Measurements from ENCODE around the gene ZNF469.

The ZNF469 gene

DNA sequence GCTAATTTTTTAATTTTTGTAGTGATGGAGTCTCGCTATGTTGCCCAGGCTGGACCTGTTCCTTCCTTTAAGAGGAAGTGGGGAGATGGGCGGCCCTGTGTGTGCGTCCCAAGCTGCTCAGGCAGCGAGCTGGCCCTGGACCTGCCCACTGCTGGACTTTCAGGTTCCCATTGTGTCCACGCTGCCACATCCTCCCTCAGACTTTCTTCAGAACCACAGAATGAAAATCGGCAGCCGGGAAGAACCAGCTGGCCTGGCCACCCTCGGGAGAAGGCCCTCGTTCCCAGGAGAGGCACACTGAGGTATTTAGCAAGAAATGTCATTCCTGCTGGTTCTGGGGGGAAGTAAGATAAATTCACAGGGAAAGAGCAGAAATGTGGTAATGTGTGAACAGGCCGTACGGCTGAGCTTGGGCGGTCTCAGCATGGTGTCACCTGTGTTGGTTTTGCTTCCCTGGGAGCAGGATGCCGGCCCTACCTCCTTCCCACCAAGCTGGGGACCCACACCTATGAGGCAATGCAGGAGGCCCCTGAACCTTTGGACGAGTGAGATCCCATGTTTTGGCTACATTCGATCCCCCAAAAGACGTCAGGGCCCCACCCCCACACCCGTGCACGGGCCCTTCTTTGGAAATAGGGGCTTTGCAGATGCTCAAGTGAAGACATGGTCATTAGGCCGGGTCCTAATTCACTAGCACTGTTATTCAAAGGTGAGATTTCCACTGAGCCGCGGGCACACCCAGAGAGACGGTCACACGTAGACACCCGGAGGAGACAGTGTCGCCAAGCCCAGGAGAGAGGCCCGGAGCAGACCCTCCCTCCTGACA lies 35.9 kb upstream of the ZNF469 start:
- Histone ChIP-seq H3K9ac (ENCODE audit: low read length) (no peak overlapping the region), H3K4me3 (ENCODE audit: low read length) (no peak overlapping the region), H3K27ac (ENCODE audit: low read length) (no peak overlapping the region), H3K4me1 (ENCODE audit: low read length) (no peaks in the 10 kb centered on the region), H3K36me3 (replicated peaks; ENCODE audit: low read depth, low read length) (no peaks in the 10 kb centered on the region), H3K79me2 (ENCODE audit: low read length) (no peaks in the 10 kb centered on the region), H3K4me2 (ENCODE audit: low read length) (no peak overlapping the region), H3K9me3 (ENCODE audit: insufficient read depth, low read length) (no peaks in the 10 kb centered on the region), H3K27me3 (ENCODE audit: low read depth, low read length) (no peaks in the 10 kb centered on the region), H4K20me1 (ENCODE audit: insufficient read depth, low read length) (no peaks in the 10 kb centered on the region), H2AFZ (ENCODE audit: low read depth, low read length) (no peak overlapping the region)
- TF ChIP-seq, protein P1, sequence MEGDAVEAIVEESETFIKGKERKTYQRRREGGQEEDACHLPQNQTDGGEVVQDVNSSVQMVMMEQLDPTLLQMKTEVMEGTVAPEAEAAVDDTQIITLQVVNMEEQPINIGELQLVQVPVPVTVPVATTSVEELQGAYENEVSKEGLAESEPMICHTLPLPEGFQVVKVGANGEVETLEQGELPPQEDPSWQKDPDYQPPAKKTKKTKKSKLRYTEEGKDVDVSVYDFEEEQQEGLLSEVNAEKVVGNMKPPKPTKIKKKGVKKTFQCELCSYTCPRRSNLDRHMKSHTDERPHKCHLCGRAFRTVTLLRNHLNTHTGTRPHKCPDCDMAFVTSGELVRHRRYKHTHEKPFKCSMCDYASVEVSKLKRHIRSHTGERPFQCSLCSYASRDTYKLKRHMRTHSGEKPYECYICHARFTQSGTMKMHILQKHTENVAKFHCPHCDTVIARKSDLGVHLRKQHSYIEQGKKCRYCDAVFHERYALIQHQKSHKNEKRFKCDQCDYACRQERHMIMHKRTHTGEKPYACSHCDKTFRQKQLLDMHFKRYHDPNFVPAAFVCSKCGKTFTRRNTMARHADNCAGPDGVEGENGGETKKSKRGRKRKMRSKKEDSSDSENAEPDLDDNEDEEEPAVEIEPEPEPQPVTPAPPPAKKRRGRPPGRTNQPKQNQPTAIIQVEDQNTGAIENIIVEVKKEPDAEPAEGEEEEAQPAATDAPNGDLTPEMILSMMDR (IDR thresholded peaks at IDR 0.05; ENCODE audit: low read depth, low read length): no peak
- TF ChIP-seq EZH2phosphoT487 (IDR thresholded peaks at IDR 0.05; ENCODE audit: low read depth): no peak

DNA sequence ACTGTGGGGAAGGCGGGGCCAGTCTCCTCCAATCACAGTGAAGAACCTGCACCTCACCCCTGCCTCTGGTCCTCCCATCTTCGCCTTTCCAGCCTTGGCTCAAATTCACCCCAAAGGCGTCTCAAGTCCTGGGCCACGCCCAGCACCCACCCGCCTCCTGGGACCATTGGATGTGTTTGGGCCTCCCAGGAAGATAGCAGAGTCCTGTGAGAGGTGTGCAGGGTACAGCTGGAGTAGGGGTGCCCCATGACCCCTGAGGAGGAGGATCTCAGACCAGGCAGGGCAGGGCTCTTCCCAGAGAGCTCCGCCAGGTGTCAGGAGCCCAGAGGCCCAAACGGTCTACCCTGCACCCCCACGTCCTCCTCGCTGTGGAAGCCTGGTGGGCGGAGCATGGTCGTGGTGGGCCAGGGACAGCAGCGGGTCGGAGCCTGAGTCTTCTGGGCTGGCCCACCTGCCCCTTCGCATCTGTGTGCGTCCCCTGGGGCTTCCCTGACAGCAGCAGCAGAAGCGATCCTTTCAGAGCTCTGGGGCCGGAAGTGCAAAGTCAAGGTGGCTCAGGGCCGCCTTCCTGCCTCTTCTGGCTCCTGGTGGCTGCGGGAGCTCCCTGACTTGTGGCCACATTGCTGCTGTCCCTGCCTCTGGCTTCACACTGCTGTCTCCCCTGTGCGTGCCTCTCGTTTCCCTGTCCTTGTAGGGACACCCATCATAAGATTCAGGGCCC lies 34.9 kb upstream of the ZNF469 start:
- H3K27ac ChIP-seq (ENCODE audit: low read length): no peak overlapping the region
- H2AFZ ChIP-seq (ENCODE audit: low read depth, low read length): no peak overlapping the region
- no peaks in the 10 kb centered on the region for H4K20me1 ChIP-seq (ENCODE audit: insufficient read depth, low read length)
- no peak for TF ChIP-seq EZH2phosphoT487 (IDR thresholded peaks at IDR 0.05; ENCODE audit: low read depth)
- TF ChIP-seq, protein P1 (IDR thresholded peaks at IDR 0.05; ENCODE audit: low read depth, low read length): no peak
- no peak overlapping the region for H3K4me3 ChIP-seq (ENCODE audit: low read length)
- H3K27me3 ChIP-seq (ENCODE audit: low read depth, low read length): no peaks in the 10 kb centered on the region
- no peak overlapping the region for H3K9ac ChIP-seq (ENCODE audit: low read length)
- H3K36me3 ChIP-seq (replicated peaks; ENCODE audit: low read depth, low read length): no peaks in the 10 kb centered on the region
- H3K9me3 ChIP-seq (ENCODE audit: insufficient read depth, low read length): no peaks in the 10 kb centered on the region
- no peaks in the 10 kb centered on the region for H3K4me1 ChIP-seq (ENCODE audit: low read length)
- no peaks in the 10 kb centered on the region for H3K79me2 ChIP-seq (ENCODE audit: low read length)
- H3K4me2 ChIP-seq (ENCODE audit: low read length): no peak overlapping the region

DNA sequence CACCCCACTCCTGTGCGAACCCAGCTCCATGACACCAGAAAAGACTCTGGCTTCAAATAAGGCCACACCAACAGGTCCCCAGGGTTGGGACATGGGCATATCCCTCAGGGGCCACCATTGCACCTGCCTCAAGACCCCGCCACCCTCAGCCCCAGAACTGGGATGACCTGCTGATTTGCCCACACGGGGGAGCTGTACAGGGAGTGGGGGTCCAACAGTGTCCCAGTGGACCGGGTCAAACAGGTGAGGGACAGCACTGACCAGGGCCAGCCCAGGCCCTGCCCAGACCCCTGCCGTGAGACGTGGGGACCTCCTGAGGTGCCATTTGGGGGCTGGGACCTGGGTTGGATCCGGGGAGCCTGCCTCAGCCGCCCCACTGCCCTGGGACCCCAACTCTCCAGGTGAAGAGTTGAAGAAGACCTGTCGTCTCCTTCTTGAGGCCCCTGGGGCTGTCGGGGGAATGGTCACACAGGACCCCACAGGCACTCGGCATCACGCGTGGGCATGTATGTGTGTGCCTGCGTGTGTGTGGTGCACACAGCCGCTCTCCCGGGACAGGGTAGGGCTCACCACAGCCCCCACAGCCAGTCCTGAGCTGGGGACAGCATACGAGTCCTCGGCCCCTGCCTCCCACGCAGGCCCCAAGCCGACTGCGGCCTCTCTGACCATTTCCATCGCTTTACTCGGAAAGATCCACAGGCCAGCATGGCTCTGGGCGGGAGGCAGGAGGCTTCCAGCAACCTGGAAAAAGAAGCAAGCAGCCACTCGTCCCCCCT lies 34.2 kb upstream of the ZNF469 start:
- Histone ChIP-seq H2AFZ (ENCODE audit: low read depth, low read length) (no peak overlapping the region), H3K27ac (ENCODE audit: low read length) (no peak overlapping the region), H3K27me3 (ENCODE audit: low read depth, low read length) (no peaks in the 10 kb centered on the region), H3K36me3 (replicated peaks; ENCODE audit: low read depth, low read length) (no peaks in the 10 kb centered on the region), H4K20me1 (ENCODE audit: insufficient read depth, low read length) (no peaks in the 10 kb centered on the region), H3K9ac (ENCODE audit: low read length) (no peak overlapping the region), H3K4me3 (ENCODE audit: low read length) (no peak overlapping the region), H3K4me1 (ENCODE audit: low read length) (no peaks in the 10 kb centered on the region), H3K79me2 (ENCODE audit: low read length) (no peaks in the 10 kb centered on the region), H3K9me3 (ENCODE audit: insufficient read depth, low read length) (no peaks in the 10 kb centered on the region), H3K4me2 (ENCODE audit: low read length) (no peak overlapping the region)
- TF ChIP-seq EZH2phosphoT487 (IDR thresholded peaks at IDR 0.05; ENCODE audit: low read depth): no peak
- TF ChIP-seq, protein P1 (IDR thresholded peaks at IDR 0.05; ENCODE audit: low read depth, low read length): no peak
